ENCODE results near the gene NNAT.
"Not testable (repeated sequence)": the region's sequence is repeated elsewhere in the genome, so short reads cannot be mapped to it uniquely, and the experiment has no call there.

NNAT gene, protein sequence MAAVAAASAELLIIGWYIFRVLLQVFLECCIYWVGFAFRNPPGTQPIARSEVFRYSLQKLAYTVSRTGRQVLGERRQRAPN

GRCh38 chr20:37521061-37521771 lies at the start of gene NNAT:
NNAT (plus strand) TSS chr20:37521250; CDS start chr20:37521332, 82 bp downstream.
- DNase-seq (ENCODE audit: extremely low read depth in 1 of 2, low read depth in 1 of 2): no peak

GRCh38 chr20:37471741-37472235 lies 49.3 kb upstream of the NNAT start:
- no peak for DNase-seq (ENCODE audit: extremely low read depth in 1 of 2, low read depth in 1 of 2)

DNA sequence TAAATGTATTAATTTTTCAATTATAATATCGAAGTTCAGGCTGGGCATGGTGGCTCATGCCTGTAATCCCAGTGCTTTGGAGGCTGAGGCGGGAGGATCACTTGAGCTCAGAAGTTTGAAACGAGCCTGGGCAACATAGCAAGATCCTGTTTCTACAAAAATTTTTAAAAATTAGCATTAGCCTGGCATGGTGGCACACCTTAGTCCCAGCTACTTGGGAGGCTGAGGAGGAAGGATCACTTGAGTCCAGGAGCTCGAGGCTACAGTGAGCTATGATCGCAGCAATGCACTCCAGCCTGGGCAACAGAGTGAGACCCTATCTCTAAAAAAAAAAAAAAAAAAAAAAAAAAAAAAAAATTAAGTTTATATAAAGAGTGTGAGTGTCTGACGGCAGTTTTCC lies 48.6 kb upstream of the NNAT start:
- not testable (repeated sequence) for DNase-seq (ENCODE audit: extremely low read depth in 1 of 2, low read depth in 1 of 2)

DNA sequence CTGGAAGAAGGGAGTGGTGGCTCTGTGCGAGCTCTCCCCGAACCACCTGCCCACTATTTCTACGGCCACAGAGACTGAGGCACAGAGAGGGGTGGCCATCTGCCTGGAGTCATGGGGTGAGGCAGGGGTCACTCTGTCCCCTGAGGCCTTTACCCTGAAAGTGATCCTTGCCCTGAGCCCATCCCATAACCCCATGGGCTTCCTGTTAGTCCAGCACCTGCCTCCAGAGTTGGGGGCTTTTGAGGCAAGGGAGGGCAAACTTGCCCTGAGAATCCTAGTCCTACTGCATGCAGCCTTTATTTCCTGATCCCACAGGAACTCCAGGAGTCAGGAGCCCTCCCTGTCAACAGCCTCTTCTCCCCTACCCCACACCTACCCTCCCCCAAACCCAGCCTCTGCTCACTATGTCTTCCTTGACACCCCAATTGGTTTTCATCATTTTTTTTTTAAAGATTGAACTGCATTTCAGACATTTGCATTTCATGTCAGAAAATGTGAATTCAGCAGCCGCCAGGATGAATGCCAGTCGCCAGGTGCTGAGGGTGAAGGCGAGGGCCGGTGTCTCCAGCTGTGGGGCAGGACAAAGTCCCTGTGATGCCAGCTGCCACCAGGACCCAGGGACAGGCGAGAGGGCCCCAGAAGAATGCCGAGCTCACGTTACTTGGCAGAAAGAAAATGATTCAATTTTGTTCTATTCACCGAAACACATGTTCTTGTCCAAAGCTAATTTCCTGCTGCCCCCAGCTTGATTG lies 47.6 kb upstream of the NNAT start:
- DNase-seq (ENCODE audit: extremely low read depth in 1 of 2, low read depth in 1 of 2): no peak

DNA sequence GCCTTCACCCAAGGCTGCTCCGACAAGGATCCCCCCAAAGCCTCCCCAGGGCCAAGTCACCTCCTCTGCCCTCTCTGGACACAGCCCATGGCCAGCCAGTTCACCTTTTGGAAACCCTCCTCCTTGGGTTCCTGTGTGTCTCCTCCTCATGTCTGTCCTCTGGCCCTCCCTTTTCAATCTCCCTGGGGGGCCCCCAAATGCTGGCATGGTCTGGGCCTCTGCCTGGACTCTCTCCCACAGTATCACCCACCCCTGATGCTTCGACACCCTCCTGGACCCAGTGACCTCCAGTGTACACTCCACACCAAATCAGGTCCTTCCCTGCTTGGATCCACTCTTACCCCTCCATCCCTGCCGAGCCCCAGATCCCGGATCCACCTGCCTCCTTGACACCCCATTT lies 46.7 kb upstream of the NNAT start:
- no peak for DNase-seq (ENCODE audit: extremely low read depth in 1 of 2, low read depth in 1 of 2)

GRCh38 chr20:37475252-37475651 lies 45.8 kb upstream of the NNAT start:
- no peak for DNase-seq (ENCODE audit: extremely low read depth in 1 of 2, low read depth in 1 of 2)

- DNase-seq (ENCODE audit: extremely low read depth in 1 of 2, low read depth in 1 of 2): no peak
Measured at GRCh38 chr20:37477041-37477440, 44.0 kb upstream of the NNAT start.

- DNase-seq (ENCODE audit: extremely low read depth in 1 of 2, low read depth in 1 of 2): no peak
Measured at GRCh38 chr20:37479266-37479665, 41.8 kb upstream of the NNAT start.

DNA sequence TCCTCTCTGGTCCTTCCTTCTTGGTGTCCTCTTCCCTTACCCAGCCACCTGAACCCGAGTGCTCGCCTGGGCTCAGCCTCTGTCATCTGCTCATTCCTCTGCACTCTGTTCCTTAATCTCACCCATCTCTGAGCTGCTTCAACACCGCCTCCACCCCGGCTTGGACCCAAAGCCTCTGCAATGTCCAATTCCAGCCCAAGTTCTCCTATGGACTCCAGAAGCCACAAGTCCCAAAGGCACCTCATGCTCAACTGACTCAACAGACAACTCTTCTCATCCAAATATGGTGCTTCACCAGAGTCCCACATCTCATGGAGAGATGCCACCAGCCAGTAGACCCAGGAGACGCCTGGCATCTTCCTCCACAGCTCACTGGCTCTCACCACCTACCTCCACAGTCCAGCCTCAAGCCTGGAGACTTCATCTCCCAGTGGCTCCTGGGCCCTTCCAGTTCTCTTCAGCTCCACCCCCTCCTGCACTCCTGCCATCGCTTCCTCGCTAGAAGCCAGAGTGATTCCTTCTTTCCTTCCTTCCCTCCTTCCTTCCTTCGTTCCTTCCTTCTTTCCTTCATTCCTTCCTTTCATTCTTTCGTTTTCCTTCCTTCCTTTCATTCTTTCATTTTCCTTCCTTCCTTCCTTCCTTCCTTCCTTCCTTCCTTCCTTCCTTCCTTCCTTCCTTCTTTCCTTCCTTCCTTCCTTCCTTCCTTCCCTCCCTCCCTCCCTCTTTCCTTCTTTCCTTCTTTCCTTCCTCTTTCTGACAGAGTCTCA lies 40.9 kb upstream of the NNAT start:
- DNase-seq (ENCODE audit: extremely low read depth in 1 of 2, low read depth in 1 of 2): no peak

- DNase-seq (ENCODE audit: extremely low read depth in 1 of 2, low read depth in 1 of 2): no peak
Measured at GRCh38 chr20:37480919-37481318, 40.1 kb upstream of the NNAT start.

DNA sequence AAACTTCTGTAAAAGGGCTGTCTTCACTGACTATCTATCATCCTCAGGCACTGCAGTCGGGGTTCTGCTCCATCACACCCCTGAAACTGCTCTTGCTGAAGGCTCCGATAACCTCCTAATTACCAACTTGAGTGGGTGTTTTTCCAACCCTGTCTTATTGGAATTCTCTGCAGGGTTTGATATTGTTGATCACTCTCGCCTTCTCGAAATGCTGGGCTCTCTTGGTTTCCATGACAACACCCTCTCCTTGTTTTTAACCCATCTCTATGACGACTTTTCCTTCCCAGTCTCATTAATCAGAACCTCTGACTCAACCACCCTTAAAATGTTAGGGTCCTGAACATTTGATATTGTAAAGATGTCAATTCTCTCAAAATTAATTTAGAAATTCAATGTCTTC lies 39.4 kb upstream of the NNAT start:
- DNase-seq (ENCODE audit: extremely low read depth in 1 of 2, low read depth in 1 of 2): no peak

DNA sequence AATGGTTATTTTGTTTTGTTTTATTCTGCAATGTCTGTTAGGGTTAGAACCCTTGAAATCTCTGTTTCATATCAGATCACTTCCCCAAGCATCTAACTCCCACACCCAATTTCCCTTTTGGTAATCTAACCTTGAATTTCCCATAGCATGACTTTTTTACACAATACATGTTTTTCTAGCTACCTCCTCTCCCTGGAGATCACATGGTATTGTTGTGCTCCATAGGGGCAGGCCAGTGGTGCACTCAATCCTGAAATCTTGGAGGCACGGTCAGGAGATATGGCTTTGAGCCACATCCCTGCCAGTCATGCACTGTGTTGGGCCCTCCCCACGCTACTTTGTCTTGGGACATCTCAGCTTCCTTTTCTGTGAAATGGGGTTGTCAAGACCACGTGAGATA lies 36.7 kb upstream of the NNAT start:
- DNase-seq (ENCODE audit: extremely low read depth in 1 of 2, low read depth in 1 of 2): no peak

DNA sequence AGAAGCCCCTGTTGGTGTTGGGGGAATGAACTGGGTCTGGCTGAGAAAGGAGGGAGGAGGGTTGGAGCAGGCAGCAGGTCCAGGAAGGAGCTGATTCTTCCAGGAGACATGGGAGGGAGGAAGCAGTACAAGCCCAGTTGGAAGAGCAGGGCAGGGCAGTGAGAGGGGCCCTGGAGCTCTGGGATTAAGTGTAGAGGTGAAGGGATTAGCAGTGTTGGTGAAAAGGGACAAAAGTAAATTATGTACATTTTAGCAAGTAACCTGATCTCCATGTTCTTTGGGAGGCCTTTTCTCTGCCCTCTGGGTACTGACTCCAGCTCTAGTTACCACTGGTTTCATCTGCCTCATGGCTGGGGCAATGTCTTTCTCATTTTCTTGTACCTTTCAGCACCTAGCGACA lies 34.8 kb upstream of the NNAT start:
- not testable (repeated sequence) for DNase-seq (ENCODE audit: extremely low read depth in 1 of 2, low read depth in 1 of 2)

- DNase-seq (ENCODE audit: extremely low read depth in 1 of 2, low read depth in 1 of 2): no peak
Measured at GRCh38 chr20:37490663-37491350, 30.2 kb upstream of the NNAT start.

- DNase-seq (ENCODE audit: extremely low read depth in 1 of 2, low read depth in 1 of 2): no peak
Measured at GRCh38 chr20:37492096-37492625, 28.9 kb upstream of the NNAT start.

DNA sequence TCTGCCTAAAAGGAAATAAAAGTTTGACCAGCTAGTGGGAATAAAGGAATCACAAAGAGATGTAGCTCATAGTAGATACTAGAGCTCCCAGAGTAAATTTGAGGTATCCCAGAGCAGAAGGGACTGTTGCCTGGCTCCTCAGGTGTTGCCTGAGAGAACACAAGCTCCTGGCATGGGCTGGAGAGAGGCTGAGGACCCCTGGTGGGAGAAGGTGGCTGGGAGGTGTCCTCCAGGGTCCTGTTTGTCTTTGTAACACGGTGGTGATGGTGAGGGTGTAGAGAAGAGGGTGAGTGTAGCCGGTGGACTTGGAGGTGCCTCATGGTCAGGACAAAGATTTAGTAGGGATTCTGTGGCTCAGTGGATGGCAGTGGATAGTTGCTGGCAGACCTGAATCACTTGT lies 28.1 kb upstream of the NNAT start:
- no peak for DNase-seq (ENCODE audit: extremely low read depth in 1 of 2, low read depth in 1 of 2)

DNA sequence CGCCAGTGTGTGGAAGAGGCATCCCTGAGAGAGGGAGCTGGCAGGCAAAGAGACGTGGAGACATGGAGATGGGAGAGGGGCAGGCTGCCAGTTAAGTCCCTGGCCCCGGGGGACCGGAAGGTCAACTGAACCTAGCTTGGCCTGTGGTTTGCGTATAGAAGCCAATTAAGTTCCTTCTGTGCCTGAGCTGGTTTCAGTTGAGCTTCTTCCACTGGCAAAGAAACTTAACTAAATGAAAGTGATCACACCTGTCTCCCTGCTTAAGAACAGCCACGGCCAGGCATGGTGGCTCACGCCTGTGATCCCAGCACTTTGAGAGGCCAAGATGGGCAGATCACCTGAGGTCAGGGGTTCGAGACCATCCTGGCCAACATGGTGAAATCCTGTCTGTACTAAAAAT lies 26.7 kb upstream of the NNAT start:
- no peak for DNase-seq (ENCODE audit: extremely low read depth in 1 of 2, low read depth in 1 of 2)

DNA sequence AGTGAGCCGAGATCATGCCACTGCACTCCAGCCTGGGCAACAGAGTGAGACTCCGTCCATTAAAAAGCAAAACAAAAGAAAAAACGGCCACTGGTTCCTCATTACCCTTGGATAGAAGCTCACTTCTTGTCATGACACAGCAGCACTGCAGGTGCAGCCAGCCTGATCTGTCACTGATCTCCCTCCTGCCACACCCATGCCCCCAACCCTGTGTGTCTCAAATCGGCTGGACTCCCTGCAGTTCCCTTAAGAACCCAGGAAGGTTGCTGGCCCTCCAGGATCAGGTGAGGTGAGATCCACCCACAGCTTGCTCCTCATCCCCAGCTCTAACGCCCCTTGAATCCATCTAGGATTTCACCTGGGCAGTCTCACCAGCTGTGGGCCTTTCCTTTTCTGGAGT lies 26.3 kb upstream of the NNAT start:
- no peak for DNase-seq (ENCODE audit: extremely low read depth in 1 of 2, low read depth in 1 of 2)

- DNase-seq (ENCODE audit: extremely low read depth in 1 of 2, low read depth in 1 of 2): no peak
Measured at GRCh38 chr20:37498066-37498665, 22.9 kb upstream of the NNAT start.

GRCh38 chr20:37500311-37500710 lies 20.7 kb upstream of the NNAT start:
- DNase-seq (ENCODE audit: extremely low read depth in 1 of 2, low read depth in 1 of 2): no peak

All from stimulated activated CD8-positive, alpha-beta memory T cell treated with anti-CD3 and anti-CD28 coated beads, Interleukin-7, amount 100 ng/mL, for 48 hours (primary cell).